OCI-LY3 (cell line): Measurements from ENCODE around the gene SLC39A5.

ENCODE experiments used
- CTCF ChIP-seq: fragments of 200-600, 300-600 bp; sonication (generic); IDR thresholded peaks from 2 replicates; pipeline ENCODE4 v1.5.1; 2014; ENCODE audit warnings: antibody characterized with exemption, low read length, low read depth
- EZH2phosphoT487 ChIP-seq: fragments of 200-600 bp; shearing (Covaris generic); IDR thresholded peaks from 2 replicates; pipeline ENCODE4 v1.6.1; 2018; ENCODE audit warnings: antibody characterized with exemption, mixed run types, low read depth

GRCh38 chr12:56208006-56208405 lies 21.8 kb upstream of the SLC39A5 start:
- TF ChIP-seq CTCF, result no peak
- no peak for TF ChIP-seq EZH2phosphoT487
